Measurements from ENCODE around the gene PHF2.

DNA sequence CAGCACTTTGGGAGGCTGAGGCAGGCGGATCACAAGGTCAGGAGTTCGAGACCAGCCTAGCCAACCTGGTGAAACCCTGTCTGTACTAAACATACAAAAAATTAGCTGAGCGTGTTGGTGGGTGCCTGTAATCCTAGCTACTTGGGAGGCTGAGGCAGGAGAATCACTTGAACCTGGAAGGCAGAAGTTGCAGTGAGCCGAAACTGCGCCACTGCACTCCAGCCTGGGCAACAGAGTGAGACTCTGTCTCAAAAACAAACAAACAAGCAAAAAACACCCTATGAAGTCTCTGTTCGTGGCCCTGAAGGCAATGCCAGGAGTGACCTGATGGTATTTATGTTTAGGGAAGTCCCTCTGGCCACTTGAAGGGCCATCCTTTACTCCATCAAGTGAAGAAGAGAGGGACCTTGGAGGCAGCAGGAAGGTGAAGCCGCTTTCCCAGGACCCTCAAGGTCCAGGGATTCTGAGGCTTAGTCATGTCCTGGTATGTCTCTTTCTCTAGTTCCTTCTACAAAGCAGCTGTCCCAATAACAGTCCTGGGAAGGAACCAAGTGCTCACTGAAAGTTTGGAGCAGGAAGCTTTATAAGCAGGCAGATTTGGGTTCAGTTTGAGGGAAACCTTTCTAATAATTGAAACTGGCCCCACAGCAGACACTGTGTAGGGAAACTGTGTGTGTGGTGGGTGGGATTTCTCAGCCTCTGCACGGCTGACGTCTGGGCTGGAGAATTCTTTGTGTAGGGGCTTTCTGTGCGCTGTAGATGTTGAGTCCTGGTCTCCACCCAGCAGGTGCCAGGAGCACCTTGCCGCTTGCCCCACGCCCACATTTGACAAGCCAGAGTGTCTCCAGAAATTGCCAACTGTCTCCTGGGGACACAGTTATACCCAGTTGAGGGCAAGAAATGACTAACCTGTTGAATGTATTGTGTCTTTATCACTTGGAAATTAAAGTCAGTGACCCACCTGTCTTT, 12.5 kb downstream of the PHF2 start:
- TF ChIP-seq, protein P1, sequence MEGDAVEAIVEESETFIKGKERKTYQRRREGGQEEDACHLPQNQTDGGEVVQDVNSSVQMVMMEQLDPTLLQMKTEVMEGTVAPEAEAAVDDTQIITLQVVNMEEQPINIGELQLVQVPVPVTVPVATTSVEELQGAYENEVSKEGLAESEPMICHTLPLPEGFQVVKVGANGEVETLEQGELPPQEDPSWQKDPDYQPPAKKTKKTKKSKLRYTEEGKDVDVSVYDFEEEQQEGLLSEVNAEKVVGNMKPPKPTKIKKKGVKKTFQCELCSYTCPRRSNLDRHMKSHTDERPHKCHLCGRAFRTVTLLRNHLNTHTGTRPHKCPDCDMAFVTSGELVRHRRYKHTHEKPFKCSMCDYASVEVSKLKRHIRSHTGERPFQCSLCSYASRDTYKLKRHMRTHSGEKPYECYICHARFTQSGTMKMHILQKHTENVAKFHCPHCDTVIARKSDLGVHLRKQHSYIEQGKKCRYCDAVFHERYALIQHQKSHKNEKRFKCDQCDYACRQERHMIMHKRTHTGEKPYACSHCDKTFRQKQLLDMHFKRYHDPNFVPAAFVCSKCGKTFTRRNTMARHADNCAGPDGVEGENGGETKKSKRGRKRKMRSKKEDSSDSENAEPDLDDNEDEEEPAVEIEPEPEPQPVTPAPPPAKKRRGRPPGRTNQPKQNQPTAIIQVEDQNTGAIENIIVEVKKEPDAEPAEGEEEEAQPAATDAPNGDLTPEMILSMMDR (IDR thresholded peaks at IDR 0.05): no peak
- TF ChIP-seq EZH2 (IDR thresholded peaks at IDR 0.05; ENCODE audit: borderline replicate concordance, insufficient read depth, low read depth, low read length, poor library complexity, severe bottlenecking): no peak
